Stimulated activated CD8-positive, alpha-beta memory T cell treated with anti-CD3 and anti-CD28 coated beads, Interleukin-4, amount 100 ng/mL, for 1 hour (primary cell): ENCODE measurements around the gene CYP21A2.
"Not testable (repeated sequence)": the region's sequence is repeated elsewhere in the genome, so short reads cannot be mapped to it uniquely, and the experiment has no call there.

ENCODE experiments used
- DNase-seq, 2 donors: peaks; one replicate each; pipeline ENCODE4 v3.0.0-alpha.2; 2020; ENCODE audit warnings: low read depth in 2 of 2, low spot score in 1 of 2

The CYP21A2 gene

GRCh38 chr6:32029553-32029952 is 8.7 kb upstream of the CYP21A2 start:
- not testable (repeated sequence) for DNase-seq

- DNase-seq = not testable (repeated sequence)
These were observed 2.8 kb upstream of the CYP21A2 start for GRCh38 chr6:32035283-32036013.

- not testable (repeated sequence) for DNase-seq
These were observed 1.1 kb upstream of the CYP21A2 start for GRCh38 chr6:32037136-32037535.

GRCh38 chr6:32038878-32039277 is 663 bp downstream of the CYP21A2 start:
- DNase-seq = not testable (repeated sequence)

DNA sequence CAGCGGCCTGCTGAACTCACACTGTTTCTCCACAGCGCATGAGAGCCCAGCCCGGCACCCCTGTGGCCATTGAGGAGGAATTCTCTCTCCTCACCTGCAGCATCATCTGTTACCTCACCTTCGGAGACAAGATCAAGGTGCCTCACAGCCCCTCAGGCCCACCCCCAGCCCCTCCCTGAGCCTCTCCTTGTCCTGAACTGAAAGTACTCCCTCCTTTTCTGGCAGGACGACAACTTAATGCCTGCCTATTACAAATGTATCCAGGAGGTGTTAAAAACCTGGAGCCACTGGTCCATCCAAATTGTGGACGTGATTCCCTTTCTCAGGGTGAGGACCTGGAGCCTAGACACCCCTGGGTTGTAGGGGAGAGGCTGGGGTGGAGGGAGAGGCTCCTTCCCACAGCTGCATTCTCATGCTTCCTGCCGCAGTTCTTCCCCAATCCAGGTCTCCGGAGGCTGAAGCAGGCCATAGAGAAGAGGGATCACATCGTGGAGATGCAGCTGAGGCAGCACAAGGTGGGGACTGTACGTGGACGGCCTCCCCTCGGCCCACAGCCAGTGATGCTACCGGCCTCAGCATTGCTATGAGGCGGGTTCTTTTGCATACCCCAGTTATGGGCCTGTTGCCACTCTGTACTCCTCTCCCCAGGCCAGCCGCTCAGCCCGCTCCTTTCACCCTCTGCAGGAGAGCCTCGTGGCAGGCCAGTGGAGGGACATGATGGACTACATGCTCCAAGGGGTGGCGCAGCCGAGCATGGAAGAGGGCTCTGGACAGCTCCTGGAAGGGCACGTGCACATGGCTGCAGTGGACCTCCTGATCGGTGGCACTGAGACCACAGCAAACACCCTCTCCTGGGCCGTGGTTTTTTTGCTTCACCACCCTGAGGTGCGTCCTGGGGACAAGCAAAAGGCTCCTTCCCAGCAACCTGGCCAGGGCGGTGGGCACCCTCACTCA is 1.4 kb downstream of the CYP21A2 start:
- not testable (repeated sequence) for DNase-seq

- DNase-seq = not testable (repeated sequence)
These were observed 2.3 kb downstream of the CYP21A2 start for GRCh38 chr6:32040299-32041049.

GRCh38 chr6:32041050-32041321 is 2.8 kb downstream of the CYP21A2 start:
- not testable (repeated sequence) for DNase-seq

DNA sequence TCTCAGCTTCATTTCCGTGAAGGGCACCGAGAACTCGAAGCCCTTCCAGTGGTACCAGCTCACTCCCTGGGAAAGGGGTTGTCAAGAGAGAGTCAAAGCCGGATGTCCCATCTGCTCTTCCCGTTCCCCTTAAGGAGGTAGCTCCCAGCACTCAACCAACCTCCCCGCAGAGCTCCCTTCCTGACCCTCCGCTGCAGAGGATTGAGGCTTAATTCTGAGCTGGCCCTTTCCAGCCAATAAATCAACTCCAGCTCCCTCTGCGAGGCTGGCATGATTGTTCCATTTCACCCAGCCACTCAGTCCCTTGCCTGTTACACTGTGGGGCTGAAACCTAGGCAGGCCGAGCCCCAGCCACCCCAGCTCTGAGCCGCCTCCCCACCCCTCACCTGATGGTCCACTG is 3.2 kb downstream of the CYP21A2 start:
- DNase-seq = not testable (repeated sequence)

GRCh38 chr6:32042276-32042675 is 4.1 kb downstream of the CYP21A2 start:
- not testable (repeated sequence) for DNase-seq

DNA sequence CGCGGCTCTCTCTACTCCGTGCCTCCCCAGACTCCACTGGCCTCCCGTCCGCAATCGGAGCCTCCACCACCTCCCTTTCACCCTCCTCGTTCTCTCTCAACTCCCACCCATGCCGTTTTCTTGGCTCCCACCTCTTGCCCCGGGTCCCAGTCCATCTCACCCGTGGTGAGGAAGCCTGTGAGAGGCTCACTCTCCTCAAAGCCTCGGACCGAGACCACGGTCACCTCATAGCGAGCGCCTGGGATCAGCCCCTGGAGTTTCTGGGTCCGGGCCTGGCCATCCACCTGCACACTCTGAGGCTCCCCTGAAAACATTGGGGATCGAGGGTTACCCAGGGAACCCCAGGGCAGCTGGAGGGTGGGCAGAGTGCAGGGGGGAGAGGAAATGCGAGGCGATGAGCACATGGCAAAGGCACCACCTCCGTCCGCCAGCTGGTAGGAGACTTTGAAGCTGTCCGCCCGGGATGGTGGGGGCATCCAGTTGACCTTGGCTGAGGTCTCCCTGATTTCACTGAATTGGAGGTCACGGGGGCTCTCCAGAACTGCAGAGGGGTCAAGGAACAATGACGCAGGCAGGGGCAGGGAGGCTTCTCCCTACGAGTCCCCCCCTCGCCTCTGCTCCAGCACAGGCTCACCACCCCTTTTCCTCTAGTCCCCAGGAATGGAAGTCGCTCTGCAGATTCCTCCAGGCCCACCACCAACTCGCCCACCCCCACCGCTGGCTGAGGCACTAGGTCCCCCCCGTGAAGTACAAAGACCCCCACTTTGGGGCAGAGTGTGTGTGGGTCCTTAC is 5.6 kb downstream of the CYP21A2 start:
- not testable (repeated sequence) for DNase-seq

- not testable (repeated sequence) for DNase-seq
These were observed 6.7 kb downstream of the CYP21A2 start for GRCh38 chr6:32044916-32045315.

DNA sequence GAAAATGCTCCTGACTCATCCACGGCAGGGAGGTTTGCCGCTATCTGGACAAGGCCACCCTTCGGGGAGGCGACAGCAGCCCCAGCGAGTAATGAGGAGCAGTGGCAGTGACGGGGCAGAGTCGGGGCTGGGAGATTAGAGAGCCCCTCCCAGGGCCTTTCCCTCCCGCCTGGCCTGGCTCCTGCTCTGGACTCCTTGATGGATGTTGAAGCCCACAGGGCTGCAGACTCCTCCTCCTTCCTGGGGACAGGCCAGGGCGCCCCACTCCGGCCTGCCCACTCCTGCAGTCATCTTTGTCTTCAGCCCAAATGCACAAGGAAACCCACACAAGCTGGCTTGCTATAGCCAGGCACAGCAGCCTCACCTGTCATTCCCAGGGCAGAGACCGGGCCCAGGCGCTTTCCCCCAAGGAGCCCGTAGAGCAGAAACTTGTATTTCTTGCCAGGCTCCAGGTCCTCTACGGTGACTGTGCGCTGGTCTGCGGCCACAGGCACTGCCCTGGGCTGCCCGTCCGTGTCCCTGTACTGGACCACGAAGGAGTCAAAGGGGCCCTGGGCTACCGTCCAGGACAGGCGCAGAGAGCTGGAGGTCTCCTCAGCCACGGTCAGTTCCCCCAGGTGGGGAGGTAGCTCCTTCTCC is 7.7 kb downstream of the CYP21A2 start:
- no peak for DNase-seq

DNA sequence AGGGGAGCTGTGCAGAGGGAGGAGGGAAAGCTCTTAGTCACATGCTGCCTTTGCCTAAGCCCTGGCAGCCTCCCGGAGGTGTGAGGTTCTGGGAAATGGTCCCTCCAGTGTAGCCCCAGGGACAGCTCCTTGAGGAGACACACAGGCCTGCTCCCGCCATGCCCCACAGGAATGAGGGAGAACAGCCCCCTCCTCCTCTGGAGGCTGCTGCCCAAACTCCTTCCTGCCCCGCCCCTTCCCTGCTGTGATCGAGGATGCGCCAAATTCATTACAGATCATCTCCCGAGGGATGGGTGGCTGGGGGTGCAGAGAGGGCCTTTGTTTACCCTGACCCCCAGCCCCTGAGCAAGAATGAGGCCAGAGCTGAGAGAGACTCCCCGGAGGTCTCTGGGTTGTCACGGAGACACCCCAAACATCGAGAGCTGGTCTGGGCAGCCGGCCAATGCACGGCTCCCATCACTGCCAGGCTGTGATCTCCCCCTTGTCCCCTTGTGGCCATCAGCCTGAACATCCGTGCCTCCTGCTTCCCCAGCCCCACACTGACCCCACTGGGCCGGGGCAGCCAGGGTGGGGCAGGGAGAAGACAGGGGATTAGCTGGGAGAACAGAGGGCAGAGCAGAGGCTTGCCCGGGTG is 8.4 kb downstream of the CYP21A2 start:
- no peak for DNase-seq

DNA sequence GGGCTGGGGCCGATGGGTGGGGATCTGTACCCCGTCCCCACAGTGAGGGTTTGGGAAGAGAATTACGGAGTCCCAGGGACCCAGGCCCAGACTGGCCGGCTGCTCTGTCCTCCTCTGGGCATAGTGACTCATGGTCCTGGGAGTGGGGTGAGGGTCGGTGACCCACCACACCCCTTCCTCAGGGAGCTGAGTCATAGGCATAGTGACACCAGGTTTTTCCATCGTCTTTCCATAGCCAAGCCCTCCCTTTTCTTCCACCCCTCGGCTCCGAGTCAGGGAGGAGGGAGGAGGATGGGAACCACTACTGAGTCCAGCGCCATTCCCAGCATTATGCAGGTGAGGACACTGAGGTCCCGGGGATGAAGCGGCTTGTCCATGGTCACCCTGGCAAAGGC is 8.9 kb downstream of the CYP21A2 start:
- no peak for DNase-seq

- DNase-seq = no peak
These were observed 9.3 kb downstream of the CYP21A2 start for GRCh38 chr6:32047539-32047854.

- DNase-seq = peak; percentile 49 to 52
These were observed 9.9 kb downstream of the CYP21A2 start for GRCh38 chr6:32047855-32048766.

GRCh38 chr6:32049149-32049548 is 10.9 kb downstream of the CYP21A2 start:
- DNase-seq = not testable (repeated sequence)

DNA sequence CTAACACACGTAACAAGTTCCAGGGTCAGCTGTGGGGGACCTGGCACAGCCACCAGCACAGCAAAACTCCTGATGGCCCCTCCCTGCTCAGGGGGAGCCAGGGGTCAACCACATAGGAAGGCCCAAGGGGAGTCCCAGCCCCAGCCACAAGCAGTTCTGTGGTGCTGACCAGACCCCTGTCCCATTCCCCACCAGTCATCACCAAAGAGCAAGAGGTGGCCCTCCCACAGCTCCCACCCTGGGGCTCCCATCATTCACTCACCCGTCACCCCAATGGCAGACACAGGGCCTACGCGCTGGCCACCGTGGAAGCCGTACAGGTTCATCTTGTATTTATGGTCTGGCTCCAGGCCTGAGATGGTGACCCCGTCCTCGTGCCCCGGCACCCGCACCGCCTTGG is 11.5 kb downstream of the CYP21A2 start:
- DNase-seq = not testable (repeated sequence)

DNA sequence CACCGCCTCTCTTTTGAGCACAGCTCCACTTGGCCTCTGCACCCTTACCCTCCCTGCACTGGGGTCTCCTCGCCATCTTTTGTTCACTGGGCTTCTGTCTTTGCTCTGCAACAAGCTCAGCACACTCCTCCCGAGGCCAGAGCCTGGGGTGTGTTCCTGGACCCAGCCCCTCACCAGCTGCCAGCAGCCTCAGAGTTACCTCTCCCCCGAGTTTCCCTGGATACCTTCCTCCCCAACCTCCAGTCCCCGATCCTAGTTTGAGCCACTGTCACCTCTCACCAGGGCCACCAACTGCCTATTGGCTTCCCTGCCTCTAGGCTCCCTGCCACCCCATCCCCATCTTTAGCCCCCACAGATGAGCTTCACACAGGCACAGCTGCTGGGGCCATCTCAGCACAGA is 12.3 kb downstream of the CYP21A2 start:
- no peak for DNase-seq
